CD8-positive, alpha-beta memory T cell (primary cell): ENCODE data around the gene NDUFS7. TPM values are rescaled to one million over a fixed set of nuclear protein-coding genes. Genes with fewer than 3 reads are reported as not detected.

ENCODE experiments used
- CTCF ChIA-PET: fragments of 350-600 bp; sonication (Branson Sonifier 250); formaldehyde crosslinking; loops from one replicate; lab custom pipeline; 2021; ENCODE audit warnings: antibody characterized with exemption; lab: Charles Lee
- POLR2A ChIA-PET: fragments of 350-600 bp; sonication (Branson Sonifier 250); formaldehyde crosslinking; loops from one replicate; lab custom pipeline; 2021; ENCODE audit warnings: antibody characterized with exemption; lab: Charles Lee
- DNase-seq, 5 donors: peaks; one replicate each; pipeline versions ENCODE4 v3.0.0 to v3.0.0-alpha.2; 2020 to 2022; ENCODE audit warnings: mixed read lengths in 1 of 5
- H3K27ac ChIP-seq: one replicate; pipeline ENCODE4 v1.7.0; 2013; ENCODE audit warnings: low read depth, mild to moderate bottlenecking, low read length, moderate library complexity
- H3K27me3 ChIP-seq: 2 replicates; pipeline ENCODE4 v1.7.0; 2013; ENCODE audit warnings: low read length, mild to moderate bottlenecking; ENCODE audit not compliant: insufficient read depth, poor library complexity, severe bottlenecking
- H3K36me3 ChIP-seq: 2 replicates; pipeline ENCODE4 v1.7.0; 2013; ENCODE audit warnings: mild to moderate bottlenecking, low read length, moderate library complexity; ENCODE audit not compliant: insufficient read depth
- H3K4me1 ChIP-seq: 2 replicates; pipeline ENCODE4 v1.7.0; 2013; ENCODE audit warnings: mild to moderate bottlenecking, low read length, moderate library complexity; ENCODE audit not compliant: insufficient read depth
- H3K4me3 ChIP-seq: 2 replicates; pipeline ENCODE4 v1.7.0; 2013; ENCODE audit warnings: mild to moderate bottlenecking, low read length
- H3K9me3 ChIP-seq: 2 replicates; pipeline ENCODE4 v1.7.0; 2013; ENCODE audit warnings: mild to moderate bottlenecking, low read length
- H3K27ac Mint-ChIP-seq, 8 donors: one replicate each; pipeline ENCODE4 v1.8.0; 2020 to 2021; ENCODE audit warnings: mixed read lengths in 8 of 8, mild to moderate bottlenecking in 6 of 8, inconsistent platforms in 3 of 8, moderate library complexity in 3 of 8
- H3K27me3 Mint-ChIP-seq, 2 donors: one replicate each; pipeline ENCODE4 v1.8.0; 2020 to 2021; ENCODE audit warnings: mixed read lengths in 2 of 2, mild to moderate bottlenecking in 1 of 2, moderate library complexity in 1 of 2
- H3K36me3 Mint-ChIP-seq, 3 donors: one replicate each; pipeline ENCODE4 v1.8.0; 2020 to 2021; ENCODE audit warnings: mixed read lengths in 3 of 3, inconsistent platforms in 1 of 3, mild to moderate bottlenecking in 1 of 3
- H3K4me1 Mint-ChIP-seq, 3 donors: one replicate each; pipeline ENCODE4 v1.8.0; 2020 to 2021; ENCODE audit warnings: mixed read lengths in 3 of 3, inconsistent platforms in 1 of 3, mild to moderate bottlenecking in 1 of 3
- H3K4me3 Mint-ChIP-seq, 7 donors: one replicate each; pipeline ENCODE4 v1.8.0; 2020 to 2021; ENCODE audit warnings: mixed read lengths in 7 of 7, mild to moderate bottlenecking in 6 of 7, moderate library complexity in 4 of 7, inconsistent platforms in 2 of 7
- H3K9me3 Mint-ChIP-seq, 5 donors: one replicate each; pipeline ENCODE4 v1.8.0; 2020 to 2022; ENCODE audit warnings: mixed read lengths in 5 of 5, mild to moderate bottlenecking in 3 of 5, moderate library complexity in 2 of 5, inconsistent platforms in 1 of 5
- polyA plus RNA-seq: library from polyadenylated mRNA; unstranded; fragments of 300-500 nt; fragmentation: Illumina TruSeq; gene quantifications from one replicate; pipeline ENCODE4 v1.2.3, GENCODE V29; 2021
- total RNA-seq, 2 experiments: library from RNA; stranded (reverse); gene quantifications; one replicate each; pipeline ENCODE4 v1.2.3, GENCODE V29; 2021

The NDUFS7 gene
- total and polyA plus RNA-seq, 3 experiments from 2014 or later, result 102 to 207 (median 104) TPM

- H3K27ac Mint-ChIP-seq, result no peak overlapping the region
- no peak overlapping the region for H3K4me3 Mint-ChIP-seq
- no peak for DNase-seq
- no peak overlapping the region for H3K4me3 ChIP-seq
- no peaks in the 10 kb centered on the region for H3K9me3 Mint-ChIP-seq
- H3K27me3 Mint-ChIP-seq, result peaks cover 0 to 2% of the 10 kb centered on the region in 2 donors
- ChIA-PET CTCF (no interaction called here), POLR2A (no interaction called here)
- no peaks in the 10 kb centered on the region for H3K36me3 ChIP-seq
- H3K4me1 ChIP-seq, result peaks cover 13% of the 10 kb centered on the region
- H3K9me3 ChIP-seq, result no peaks in the 10 kb centered on the region
- peaks cover 0 to 50% (median 4%) of the 10 kb centered on the region in 3 donors for H3K36me3 Mint-ChIP-seq
- H3K27me3 ChIP-seq, result no peaks in the 10 kb centered on the region
- peak overlapping the region; percentile 24 for H3K27ac ChIP-seq
- peaks cover 17 to 27% (median 25%) of the 10 kb centered on the region in 3 donors for H3K4me1 Mint-ChIP-seq
Observed at GRCh38 chr19:1366899-1367870, 16.5 kb upstream of the NDUFS7 start.

- Histone ChIP-seq H3K27me3 (no peaks in the 10 kb centered on the region), H3K9me3 (no peaks in the 10 kb centered on the region), H3K4me1 (no peaks in the 10 kb centered on the region), H3K4me3 (no peak overlapping the region), H3K36me3 (no peaks in the 10 kb centered on the region), H3K27ac (no peak overlapping the region)
- no peak for DNase-seq
- H3K27ac Mint-ChIP-seq, result no peak overlapping the region
- H3K27me3 Mint-ChIP-seq, result peaks cover 0 to 2% of the 10 kb centered on the region in 2 donors
- no peak overlapping the region for H3K4me3 Mint-ChIP-seq
- no peaks in the 10 kb centered on the region for H3K9me3 Mint-ChIP-seq
- H3K36me3 Mint-ChIP-seq, result peaks cover 0 to 50% (median 4%) of the 10 kb centered on the region in 3 donors
- CTCF ChIA-PET, result interaction anchor here (1.3 kb wide), 1 partner anchor 86 kb away, joined by 3 read pairs; no protein-coding TSS in a partner anchor
- POLR2A ChIA-PET, result no interaction called here
- peaks cover 3 to 7% (median 4%) of the 10 kb centered on the region in 3 donors for H3K4me1 Mint-ChIP-seq
Observed at GRCh38 chr19:1369214-1369805, 14.4 kb upstream of the NDUFS7 start.

GRCh38 chr19:1370579-1371361 is 12.9 kb upstream of the NDUFS7 start:
- Mint-ChIP-seq H3K4me3 (no peak overlapping the region), H3K36me3 (peaks cover 0 to 48% (median 7%) of the 10 kb centered on the region in 3 donors), H3K4me1 (no peaks in the 10 kb centered on the region), H3K9me3 (no peaks in the 10 kb centered on the region), H3K27me3 (peaks cover 0 to 1% of the 10 kb centered on the region in 2 donors), H3K27ac (no peak overlapping the region)
- no peak for DNase-seq
- POLR2A ChIA-PET, result no interaction called here
- Histone ChIP-seq H3K4me1 (no peaks in the 10 kb centered on the region), H3K27ac (no peak overlapping the region), H3K9me3 (no peaks in the 10 kb centered on the region), H3K4me3 (no peak overlapping the region), H3K27me3 (no peaks in the 10 kb centered on the region), H3K36me3 (no peaks in the 10 kb centered on the region)
- CTCF ChIA-PET, result interaction anchor here (1.3 to 2.3 kb wide), 3 partner anchors 22 to 91 kb away, joined by 3 to 16 read pairs (median 5); no protein-coding TSS in a partner anchor

GRCh38 chr19:1373042-1373533 is 10.6 kb upstream of the NDUFS7 start:
- H3K27ac Mint-ChIP-seq, result no peak overlapping the region
- no peak for DNase-seq
- Histone ChIP-seq H3K36me3 (no peaks in the 10 kb centered on the region), H3K4me1 (no peaks in the 10 kb centered on the region), H3K27ac (no peak overlapping the region), H3K4me3 (no peak overlapping the region), H3K27me3 (no peaks in the 10 kb centered on the region), H3K9me3 (no peaks in the 10 kb centered on the region)
- ChIA-PET POLR2A (no interaction called here), CTCF (interaction anchor here (1.0 to 2.4 kb wide), 6 partner anchors 10 to 129 kb away, joined by 3 to 17 read pairs (median 8); partner anchors contain the start of gene CIRBP)
- no peaks in the 10 kb centered on the region for H3K9me3 Mint-ChIP-seq
- H3K27me3 Mint-ChIP-seq, result no peaks in the 10 kb centered on the region
- no peak overlapping the region for H3K4me3 Mint-ChIP-seq
- no peaks in the 10 kb centered on the region for H3K4me1 Mint-ChIP-seq
- peaks cover 0 to 45% (median 5%) of the 10 kb centered on the region in 3 donors for H3K36me3 Mint-ChIP-seq

- no peak overlapping the region for H3K4me3 Mint-ChIP-seq
- Histone ChIP-seq H3K36me3 (no peaks in the 10 kb centered on the region), H3K27me3 (no peaks in the 10 kb centered on the region), H3K4me1 (no peaks in the 10 kb centered on the region), H3K4me3 (no peak overlapping the region), H3K9me3 (no peaks in the 10 kb centered on the region), H3K27ac (no peak overlapping the region)
- no peak for DNase-seq
- no peak overlapping the region for H3K27ac Mint-ChIP-seq
- H3K27me3 Mint-ChIP-seq, result no peaks in the 10 kb centered on the region
- ChIA-PET POLR2A (no interaction called here), CTCF (interaction anchor here (1.5 to 2.4 kb wide), 5 partner anchors 9 to 130 kb away, joined by 3 to 17 read pairs (median 7); partner anchors contain the start of gene CIRBP)
- H3K4me1 Mint-ChIP-seq, result no peaks in the 10 kb centered on the region
- no peaks in the 10 kb centered on the region for H3K9me3 Mint-ChIP-seq
- peaks cover 0 to 41% (median 6%) of the 10 kb centered on the region in 3 donors for H3K36me3 Mint-ChIP-seq
Observed at GRCh38 chr19:1373534-1374249, 10.0 kb upstream of the NDUFS7 start.

GRCh38 chr19:1374250-1374577 is 9.5 kb upstream of the NDUFS7 start:
- Histone ChIP-seq H3K36me3 (no peaks in the 10 kb centered on the region), H3K4me1 (no peaks in the 10 kb centered on the region), H3K4me3 (no peak overlapping the region), H3K9me3 (no peaks in the 10 kb centered on the region), H3K27ac (no peak overlapping the region), H3K27me3 (no peaks in the 10 kb centered on the region)
- H3K36me3 Mint-ChIP-seq, result peaks cover 0 to 41% (median 6%) of the 10 kb centered on the region in 3 donors
- ChIA-PET POLR2A (no interaction called here), CTCF (interaction anchor here (1.5 to 1.8 kb wide), 2 partner anchors 95 to 97 kb away, joined by 3 to 4 read pairs; no protein-coding TSS in a partner anchor)
- no peak overlapping the region for H3K27ac Mint-ChIP-seq
- no peak overlapping the region for H3K4me3 Mint-ChIP-seq
- no peaks in the 10 kb centered on the region for H3K9me3 Mint-ChIP-seq
- no peaks in the 10 kb centered on the region for H3K4me1 Mint-ChIP-seq
- H3K27me3 Mint-ChIP-seq, result no peaks in the 10 kb centered on the region
- DNase-seq, result no peak

- peaks cover 0 to 27% (median 6%) of the 10 kb centered on the region in 3 donors for H3K36me3 Mint-ChIP-seq
- CTCF ChIA-PET, result no interaction called here
Observed at GRCh38 chr19:1376415-1376805, 7.3 kb upstream of the NDUFS7 start.

More at GRCh38 chr19:1376415-1376805, 7.3 kb upstream of the NDUFS7 start:
- no peaks in the 10 kb centered on the region for H3K9me3 Mint-ChIP-seq
- no peak overlapping the region for H3K27ac Mint-ChIP-seq
- POLR2A ChIA-PET, result no interaction called here
- no peaks in the 10 kb centered on the region for H3K4me1 Mint-ChIP-seq
- Histone ChIP-seq H3K4me1 (no peaks in the 10 kb centered on the region), H3K9me3 (no peaks in the 10 kb centered on the region), H3K27me3 (no peaks in the 10 kb centered on the region), H3K27ac (no peak overlapping the region), H3K4me3 (no peak overlapping the region), H3K36me3 (no peaks in the 10 kb centered on the region)
- no peaks in the 10 kb centered on the region for H3K27me3 Mint-ChIP-seq
- DNase-seq, result no peak
- no peak overlapping the region for H3K4me3 Mint-ChIP-seq
